22Rv1 (cell line): Measurements from ENCODE around the gene GPR4.

ENCODE experiments used
- ZFX ChIP-seq: fragments of 450-650 bp; IDR thresholded peaks from 2 replicates; pipeline ENCODE4 v1.6.1; 2017; ENCODE audit warnings: antibody characterized with exemption, borderline replicate concordance
- TF ChIP-seq, protein P1 (sequence below): fragments of 450-650 bp; IDR thresholded peaks from 2 replicates; pipeline ENCODE4 v1.5.1; 2017; ENCODE audit warnings: mild to moderate bottlenecking

DNA sequence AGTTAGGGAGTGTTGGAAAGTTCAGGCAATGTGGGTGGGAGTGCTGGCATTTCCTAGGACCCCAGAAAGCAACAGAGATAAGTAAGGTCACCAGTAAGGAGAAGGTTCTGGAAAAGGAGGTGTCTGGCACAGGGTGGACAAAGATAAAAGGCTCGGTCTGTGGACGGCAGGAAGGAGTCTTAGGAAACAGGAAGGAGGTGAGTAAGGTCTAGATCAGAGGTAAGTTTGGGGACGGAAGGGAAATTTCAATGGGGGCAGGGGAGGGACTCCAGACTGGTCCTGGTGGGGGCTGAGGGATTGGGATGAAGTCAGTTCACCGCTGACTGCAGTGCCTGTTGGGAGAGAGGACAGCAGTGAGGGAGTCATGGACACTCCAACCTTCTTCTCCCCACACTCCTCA, 9.6 kb downstream of the GPR4 start:
- TF ChIP-seq, protein P1, sequence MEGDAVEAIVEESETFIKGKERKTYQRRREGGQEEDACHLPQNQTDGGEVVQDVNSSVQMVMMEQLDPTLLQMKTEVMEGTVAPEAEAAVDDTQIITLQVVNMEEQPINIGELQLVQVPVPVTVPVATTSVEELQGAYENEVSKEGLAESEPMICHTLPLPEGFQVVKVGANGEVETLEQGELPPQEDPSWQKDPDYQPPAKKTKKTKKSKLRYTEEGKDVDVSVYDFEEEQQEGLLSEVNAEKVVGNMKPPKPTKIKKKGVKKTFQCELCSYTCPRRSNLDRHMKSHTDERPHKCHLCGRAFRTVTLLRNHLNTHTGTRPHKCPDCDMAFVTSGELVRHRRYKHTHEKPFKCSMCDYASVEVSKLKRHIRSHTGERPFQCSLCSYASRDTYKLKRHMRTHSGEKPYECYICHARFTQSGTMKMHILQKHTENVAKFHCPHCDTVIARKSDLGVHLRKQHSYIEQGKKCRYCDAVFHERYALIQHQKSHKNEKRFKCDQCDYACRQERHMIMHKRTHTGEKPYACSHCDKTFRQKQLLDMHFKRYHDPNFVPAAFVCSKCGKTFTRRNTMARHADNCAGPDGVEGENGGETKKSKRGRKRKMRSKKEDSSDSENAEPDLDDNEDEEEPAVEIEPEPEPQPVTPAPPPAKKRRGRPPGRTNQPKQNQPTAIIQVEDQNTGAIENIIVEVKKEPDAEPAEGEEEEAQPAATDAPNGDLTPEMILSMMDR = no peak
- TF ChIP-seq ZFX = no peak
